ENCODE measurements around the gene MT1G.
"Not testable (repeated sequence)": the region's sequence is repeated elsewhere in the genome, so short reads cannot be mapped to it uniquely, and the experiment has no call there.

The MT1G gene

GRCh38 chr16:56684256-56684925 lies 16.5 kb upstream of the MT1G start:
- no peak for DNase-seq

GRCh38 chr16:56683424-56684172 lies 15.7 kb upstream of the MT1G start:
- no peak for DNase-seq

- DNase-seq = no peak
Measured at GRCh38 chr16:56682703-56683397, 15.0 kb upstream of the MT1G start.

- peak; percentile 93 for DNase-seq
Measured at GRCh38 chr16:56681939-56682702, 14.3 kb upstream of the MT1G start, which contains the start of gene MT1X. Gene MT1X (plus strand): TSS chr16:56682470. CDS start chr16:56682541, 71 bp downstream.

- no peak for DNase-seq
Measured at GRCh38 chr16:56679818-56680217, 12.0 kb upstream of the MT1G start.

- no peak for DNase-seq
Measured at GRCh38 chr16:56679078-56679730, 11.3 kb upstream of the MT1G start.

- no peak for DNase-seq
Measured at GRCh38 chr16:56677474-56677873, 9.6 kb upstream of the MT1G start.

GRCh38 chr16:56675685-56676210 lies 7.9 kb upstream of the MT1G start:
- no peak for DNase-seq

- peak; percentile 50 for DNase-seq
Measured at GRCh38 chr16:56674570-56674969, 6.7 kb upstream of the MT1G start.

GRCh38 chr16:56673921-56674320 lies 6.1 kb upstream of the MT1G start:
- peak; percentile 40 for DNase-seq

GRCh38 chr16:56672761-56673536 lies 5.1 kb upstream of the MT1G start:
- no peak for DNase-seq

- DNase-seq = not testable (repeated sequence)
Measured at GRCh38 chr16:56672171-56672570, 4.3 kb upstream of the MT1G start.

GRCh38 chr16:56671691-56672090 lies 3.8 kb upstream of the MT1G start:
- DNase-seq = not testable (repeated sequence)

GRCh38 chr16:56670620-56670934 lies 2.7 kb upstream of the MT1G start:
- no peak for DNase-seq

- no peak for DNase-seq
Measured at GRCh38 chr16:56669840-56670619, 2.2 kb upstream of the MT1G start.

- DNase-seq = no peak
Measured at GRCh38 chr16:56669005-56669839, 1.4 kb upstream of the MT1G start, which contains the start of gene MT1H. Gene MT1H (plus strand): TSS chr16:56669814. CDS start chr16:56669885, 71 bp downstream.

- DNase-seq = not testable (repeated sequence)
Measured at GRCh38 chr16:56665286-56666261, 2.3 kb downstream of the MT1G start.

GRCh38 chr16:56664506-56664905 lies 3.4 kb downstream of the MT1G start:
- DNase-seq = no peak
